PFSK-1 (cell line): ENCODE results near the gene MET. TPM values are rescaled to one million over a fixed set of nuclear protein-coding genes. Genes with fewer than 3 reads are reported as not detected.

Source experiments
- FOXP2 ChIP-seq: optimal IDR thresholded peaks from 2 replicates; pipeline ENCODE3; 2011; ENCODE audit warnings: borderline replicate concordance, control low read depth, inconsistent platforms; ENCODE audit not compliant: insufficient read depth; ENCODE audit errors: extremely low read length, extremely low read depth
- POLR2AphosphoS5 ChIP-seq: IDR thresholded peaks from 2 replicates; pipeline ENCODE4 v1.6.1; 2012; ENCODE audit warnings: low read depth, mild to moderate bottlenecking, control low read depth, low read length, moderate library complexity
- SIN3A ChIP-seq: IDR thresholded peaks from 2 replicates; pipeline ENCODE4 v1.6.1; 2012; ENCODE audit warnings: mild to moderate bottlenecking, low read length, moderate library complexity, borderline replicate concordance; ENCODE audit not compliant: insufficient read depth
- TAF1 ChIP-seq: IDR thresholded peaks from 2 replicates; pipeline ENCODE4 v1.6.1; 2012; ENCODE audit warnings: low read length, control low read depth, borderline replicate concordance; ENCODE audit not compliant: insufficient read depth
- polyA plus RNA-seq: library from polyadenylated mRNA; unstranded; fragments of >200 nt; gene quantifications from one replicate; pipeline ENCODE4 v1.2.1, GENCODE V29; 2012; ENCODE audit warnings: low read depth, missing spikeins; ENCODE audit not compliant: insufficient read length
- TF ChIP-seq, protein P1 (sequence below), 2 experiments: IDR thresholded peaks; 2 replicates each; pipeline versions ENCODE4 v1.6.1 to v1.8.0; 2011 to 2012; ENCODE audit warnings: low read depth in 2 of 2, low read length in 2 of 2, control low read depth in 1 of 2, inconsistent platforms in 1 of 2, mild to moderate bottlenecking in 1 of 2, moderate library complexity in 1 of 2; ENCODE audit not compliant: insufficient read depth in 1 of 2

MET gene
- polyA plus RNA-seq = 0.14 TPM

DNA sequence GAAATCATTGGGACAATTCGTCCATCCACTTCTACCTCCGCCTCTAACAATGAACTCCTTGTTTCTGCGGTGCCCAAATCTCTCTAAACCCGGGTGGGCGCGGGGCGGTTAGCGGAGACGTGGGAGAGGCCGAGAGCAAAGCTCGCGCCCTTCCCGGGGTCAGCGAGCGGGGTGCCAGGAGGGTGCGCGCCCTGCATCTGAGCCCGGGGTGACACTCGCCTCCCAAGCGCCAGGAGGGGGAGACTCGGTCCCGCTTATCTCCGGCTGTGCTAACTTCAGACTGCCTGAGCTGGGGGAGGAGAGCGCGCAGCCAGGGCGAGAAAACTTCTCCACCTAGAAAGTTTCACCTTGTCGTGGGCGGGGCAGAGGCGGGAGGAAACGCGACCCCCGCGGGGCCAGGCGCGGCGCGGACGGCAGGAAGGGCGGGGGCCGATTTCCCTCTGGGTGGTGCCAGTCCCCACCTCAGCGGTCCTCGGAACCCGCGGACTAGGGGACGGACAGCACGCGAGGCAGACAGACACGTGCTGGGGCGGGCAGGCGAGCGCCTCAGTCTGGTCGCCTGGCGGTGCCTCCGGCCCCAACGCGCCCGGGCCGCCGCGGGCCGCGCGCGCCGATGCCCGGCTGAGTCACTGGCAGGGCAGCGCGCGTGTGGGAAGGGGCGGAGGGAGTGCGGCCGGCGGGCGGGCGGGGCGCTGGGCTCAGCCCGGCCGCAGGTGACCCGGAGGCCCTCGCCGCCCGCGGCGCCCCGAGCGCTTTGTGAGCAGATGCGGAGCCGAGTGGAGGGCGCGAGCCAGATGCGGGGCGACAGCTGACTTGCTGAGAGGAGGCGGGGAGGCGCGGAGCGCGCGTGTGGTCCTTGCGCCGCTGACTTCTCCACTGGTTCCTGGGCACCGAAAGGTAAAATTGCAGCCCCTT, at the start of gene MET:
TSS of gene MET (plus strand) at position 516 of the 915 bp plus-strand sequence. CDS start 26,889 bp downstream, outside the sequence.
- no peak for TF ChIP-seq TAF1
- TF ChIP-seq, protein P1, sequence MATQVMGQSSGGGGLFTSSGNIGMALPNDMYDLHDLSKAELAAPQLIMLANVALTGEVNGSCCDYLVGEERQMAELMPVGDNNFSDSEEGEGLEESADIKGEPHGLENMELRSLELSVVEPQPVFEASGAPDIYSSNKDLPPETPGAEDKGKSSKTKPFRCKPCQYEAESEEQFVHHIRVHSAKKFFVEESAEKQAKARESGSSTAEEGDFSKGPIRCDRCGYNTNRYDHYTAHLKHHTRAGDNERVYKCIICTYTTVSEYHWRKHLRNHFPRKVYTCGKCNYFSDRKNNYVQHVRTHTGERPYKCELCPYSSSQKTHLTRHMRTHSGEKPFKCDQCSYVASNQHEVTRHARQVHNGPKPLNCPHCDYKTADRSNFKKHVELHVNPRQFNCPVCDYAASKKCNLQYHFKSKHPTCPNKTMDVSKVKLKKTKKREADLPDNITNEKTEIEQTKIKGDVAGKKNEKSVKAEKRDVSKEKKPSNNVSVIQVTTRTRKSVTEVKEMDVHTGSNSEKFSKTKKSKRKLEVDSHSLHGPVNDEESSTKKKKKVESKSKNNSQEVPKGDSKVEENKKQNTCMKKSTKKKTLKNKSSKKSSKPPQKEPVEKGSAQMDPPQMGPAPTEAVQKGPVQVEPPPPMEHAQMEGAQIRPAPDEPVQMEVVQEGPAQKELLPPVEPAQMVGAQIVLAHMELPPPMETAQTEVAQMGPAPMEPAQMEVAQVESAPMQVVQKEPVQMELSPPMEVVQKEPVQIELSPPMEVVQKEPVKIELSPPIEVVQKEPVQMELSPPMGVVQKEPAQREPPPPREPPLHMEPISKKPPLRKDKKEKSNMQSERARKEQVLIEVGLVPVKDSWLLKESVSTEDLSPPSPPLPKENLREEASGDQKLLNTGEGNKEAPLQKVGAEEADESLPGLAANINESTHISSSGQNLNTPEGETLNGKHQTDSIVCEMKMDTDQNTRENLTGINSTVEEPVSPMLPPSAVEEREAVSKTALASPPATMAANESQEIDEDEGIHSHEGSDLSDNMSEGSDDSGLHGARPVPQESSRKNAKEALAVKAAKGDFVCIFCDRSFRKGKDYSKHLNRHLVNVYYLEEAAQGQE (IDR thresholded peaks at IDR 0.05; ENCODE audit: insufficient read depth in 1 of 2, low read depth in 2 of 2, low read length in 2 of 2) = no peak
- TF ChIP-seq POLR2AphosphoS5 = no peak
- no peak for TF ChIP-seq SIN3A
- TF ChIP-seq FOXP2 = no peak

DNA sequence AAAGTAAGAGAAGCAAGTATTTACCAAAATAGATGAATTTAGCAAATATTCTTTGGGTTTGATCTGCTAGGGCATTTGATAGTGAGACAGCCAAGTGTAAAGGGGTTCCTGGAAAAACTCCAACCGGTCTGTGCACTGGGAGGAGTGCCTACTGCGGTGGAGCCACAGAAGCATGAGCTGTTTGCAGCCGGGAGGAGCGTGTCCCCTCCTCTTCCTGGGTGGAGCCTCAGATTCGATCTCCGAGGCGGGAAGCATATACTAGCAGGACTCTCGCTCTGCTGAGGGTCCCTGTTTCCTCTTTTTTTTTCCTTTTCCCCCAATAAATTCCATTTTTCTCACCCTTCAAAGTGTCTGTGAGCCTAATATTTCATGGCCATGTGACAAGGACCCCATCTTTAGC, 45.1 kb upstream of the MET start:
- TF ChIP-seq POLR2AphosphoS5 (no peak), FOXP2 (no peak), SIN3A (no peak), TAF1 (no peak)
- TF ChIP-seq, protein P1 (IDR thresholded peaks at IDR 0.05; ENCODE audit: insufficient read depth in 1 of 2, low read depth in 2 of 2, low read length in 2 of 2) = no peak

DNA sequence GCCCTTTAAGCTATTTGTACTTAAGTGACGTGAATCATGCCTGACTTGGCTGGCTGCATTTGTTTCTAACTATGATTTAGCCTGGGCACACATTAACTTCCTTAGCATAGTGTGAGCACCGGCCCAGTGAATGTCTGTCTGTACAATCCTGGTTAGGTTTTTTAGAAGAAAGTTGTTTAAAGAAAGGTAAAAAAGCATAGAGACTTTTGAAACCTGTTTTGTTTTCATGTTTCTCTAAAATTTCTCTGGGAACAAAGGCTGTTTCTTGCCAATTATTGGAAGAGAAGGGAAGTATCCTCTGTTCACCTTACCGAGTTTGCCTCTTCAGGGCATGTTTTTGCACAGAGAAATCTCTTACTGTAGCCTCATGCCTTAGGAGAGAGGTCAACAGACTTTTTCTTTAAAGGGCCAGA, 42.9 kb upstream of the MET start:
- TF ChIP-seq SIN3A (no peak), TAF1 (no peak), POLR2AphosphoS5 (no peak), FOXP2 (no peak)
- TF ChIP-seq, protein P1 (IDR thresholded peaks at IDR 0.05; ENCODE audit: insufficient read depth in 1 of 2, low read depth in 2 of 2, low read length in 2 of 2) = no peak

DNA sequence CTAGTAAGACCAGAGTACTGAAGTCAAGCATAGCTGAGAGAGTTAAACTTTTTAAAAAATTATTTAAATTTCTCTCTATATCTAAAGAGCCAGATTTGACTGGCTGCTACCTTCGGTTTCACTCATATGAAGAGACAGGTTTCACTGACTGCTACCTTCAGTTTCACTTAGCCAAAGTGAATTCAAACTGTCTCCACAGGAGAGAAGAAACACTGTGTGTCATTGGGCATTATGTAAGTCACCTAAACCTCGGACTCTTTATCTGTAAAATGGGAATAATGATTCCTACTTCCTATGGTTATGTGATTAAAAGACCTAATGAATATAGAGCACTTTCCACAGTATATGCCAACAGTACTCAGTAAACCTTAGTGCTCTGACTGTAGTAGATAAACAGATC, 41.6 kb upstream of the MET start:
- TF ChIP-seq, protein P1 (IDR thresholded peaks at IDR 0.05; ENCODE audit: insufficient read depth in 1 of 2, low read depth in 2 of 2, low read length in 2 of 2) = no peak
- TF ChIP-seq SIN3A = no peak
- TF ChIP-seq TAF1 = no peak
- no peak for TF ChIP-seq FOXP2
- no peak for TF ChIP-seq POLR2AphosphoS5
